CD4-positive, alpha-beta T cell treated with Interleukin-2 at 100 ng/mL for 4 hours (primary cell): Measurements from ENCODE around the gene ATXN1.
"Not testable (repeated sequence)": the region's sequence is repeated elsewhere in the genome, so short reads cannot be mapped to it uniquely, and the experiment has no call there.

Source experiments
- DNase-seq: peaks from one replicate; pipeline ENCODE4 v3.0.0-alpha.2; 2020; ENCODE audit warnings: low spot score

Gene ATXN1

DNA sequence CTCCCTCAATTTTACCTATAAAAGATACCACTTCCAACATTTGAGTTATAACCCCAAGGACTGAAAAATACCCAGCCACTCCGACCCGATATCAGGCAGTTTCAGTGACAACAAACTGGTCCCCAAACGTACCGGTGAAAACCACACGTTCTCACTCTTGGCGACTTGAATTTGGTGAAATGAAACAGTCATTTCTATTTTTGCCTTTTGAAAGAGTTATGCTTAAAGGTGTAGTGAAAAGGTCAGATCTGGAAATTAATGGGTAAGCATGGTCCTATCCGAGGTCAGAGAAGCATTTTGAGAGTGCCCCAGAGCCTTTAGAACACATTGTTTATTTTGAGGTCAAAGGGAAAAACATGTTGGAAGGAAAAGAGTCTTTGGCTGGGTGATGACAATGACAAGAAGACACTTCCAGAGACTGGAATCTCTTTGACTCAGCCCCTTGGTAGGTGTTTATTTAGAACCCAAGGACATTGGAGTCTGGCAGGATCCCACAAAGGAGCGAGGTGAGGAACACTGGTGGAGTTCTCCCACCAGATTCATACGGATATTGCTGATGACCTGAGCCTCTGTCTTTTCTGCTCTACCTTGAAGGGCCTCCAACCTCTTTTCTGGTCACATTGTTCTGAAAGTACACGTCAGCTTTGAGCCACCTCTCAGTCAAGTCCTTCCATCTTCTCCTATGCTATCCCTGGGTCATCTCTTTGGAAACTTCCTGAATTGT, 287.9 kb downstream of the ATXN1 start:
- no peak for DNase-seq

DNA sequence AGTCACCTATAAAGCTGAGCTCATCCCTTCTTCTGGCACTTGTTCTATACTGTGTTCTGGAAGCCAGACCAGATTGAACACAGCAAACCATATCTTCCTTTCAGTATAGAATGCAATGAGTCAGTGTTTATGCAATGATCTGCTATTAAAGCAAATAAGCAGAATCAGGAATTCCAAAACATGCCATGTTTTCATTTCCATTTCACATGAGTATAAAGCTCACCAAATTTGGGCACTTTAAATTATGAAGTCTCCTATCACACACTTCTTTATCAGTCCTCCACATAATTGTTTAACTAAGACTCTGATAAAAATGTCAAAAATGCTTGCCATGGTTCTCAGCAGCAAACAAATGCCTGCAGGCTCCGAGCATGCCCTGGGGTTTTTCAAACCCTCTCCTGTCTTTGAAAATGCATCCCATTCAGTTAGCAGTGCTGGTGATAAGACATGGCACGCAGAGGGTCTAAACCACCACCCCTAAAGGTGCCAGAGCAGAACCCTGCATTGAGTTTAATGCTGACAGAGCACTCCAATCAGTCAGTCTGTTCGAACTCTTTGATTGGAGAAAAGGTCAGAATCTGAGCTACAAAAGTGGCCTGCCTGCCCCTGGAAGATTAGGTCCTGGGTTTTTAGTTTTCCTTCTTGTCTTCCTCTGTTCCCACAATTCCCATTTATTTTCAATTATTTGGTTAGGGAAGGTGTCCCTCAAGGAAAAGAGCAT, 288.8 kb downstream of the ATXN1 start:
- no peak for DNase-seq

DNA sequence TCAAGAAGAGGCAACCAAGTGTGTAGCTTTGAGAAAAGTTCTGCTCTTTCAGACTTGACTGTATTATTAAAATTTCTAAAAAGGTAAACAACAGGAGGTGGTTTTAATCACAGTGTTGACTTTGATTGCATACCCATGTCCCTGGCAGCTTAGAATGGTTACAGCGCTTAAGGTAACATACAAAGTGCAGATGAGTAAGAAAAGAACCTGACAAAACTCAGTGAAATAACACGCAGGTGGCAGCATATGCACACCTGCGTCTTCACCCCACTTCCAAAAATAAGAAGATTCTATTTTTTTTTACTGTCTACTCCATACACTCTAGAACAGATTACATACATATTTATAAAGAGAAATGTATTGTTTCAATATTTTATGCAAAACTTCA, 289.4 kb downstream of the ATXN1 start:
- no peak for DNase-seq

DNA sequence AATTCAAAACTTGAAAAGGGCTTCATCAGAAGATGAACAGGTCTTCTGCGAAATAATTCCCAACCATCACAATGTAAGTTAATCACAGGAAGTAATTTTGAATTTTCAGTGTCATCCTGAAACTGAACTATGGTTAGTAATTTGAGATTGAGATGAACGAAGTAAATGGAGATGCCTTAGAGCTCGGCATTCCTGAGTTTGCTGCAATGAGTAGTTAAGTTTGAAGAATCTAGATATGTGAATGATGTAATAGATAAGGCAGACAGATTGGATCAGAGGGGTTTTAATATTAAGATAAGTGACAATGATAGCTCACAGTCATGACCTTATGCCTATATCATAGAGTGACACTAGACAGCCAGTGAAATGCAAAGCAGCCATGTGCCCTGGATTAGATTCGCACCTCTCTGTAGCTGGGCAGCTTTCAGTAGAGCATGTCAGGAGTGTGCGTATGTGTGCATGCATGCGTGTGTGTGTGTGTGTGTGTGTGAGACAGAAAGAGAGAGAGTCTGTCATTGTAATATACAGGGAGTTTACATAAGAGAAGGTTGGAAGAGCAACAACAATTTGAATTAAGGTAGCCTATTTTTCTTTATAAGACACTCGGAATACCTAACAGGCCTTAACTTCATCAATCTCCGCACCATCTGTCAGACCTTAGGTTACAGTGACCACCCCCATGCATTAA, 289.9 kb downstream of the ATXN1 start:
- DNase-seq, result no peak

DNA sequence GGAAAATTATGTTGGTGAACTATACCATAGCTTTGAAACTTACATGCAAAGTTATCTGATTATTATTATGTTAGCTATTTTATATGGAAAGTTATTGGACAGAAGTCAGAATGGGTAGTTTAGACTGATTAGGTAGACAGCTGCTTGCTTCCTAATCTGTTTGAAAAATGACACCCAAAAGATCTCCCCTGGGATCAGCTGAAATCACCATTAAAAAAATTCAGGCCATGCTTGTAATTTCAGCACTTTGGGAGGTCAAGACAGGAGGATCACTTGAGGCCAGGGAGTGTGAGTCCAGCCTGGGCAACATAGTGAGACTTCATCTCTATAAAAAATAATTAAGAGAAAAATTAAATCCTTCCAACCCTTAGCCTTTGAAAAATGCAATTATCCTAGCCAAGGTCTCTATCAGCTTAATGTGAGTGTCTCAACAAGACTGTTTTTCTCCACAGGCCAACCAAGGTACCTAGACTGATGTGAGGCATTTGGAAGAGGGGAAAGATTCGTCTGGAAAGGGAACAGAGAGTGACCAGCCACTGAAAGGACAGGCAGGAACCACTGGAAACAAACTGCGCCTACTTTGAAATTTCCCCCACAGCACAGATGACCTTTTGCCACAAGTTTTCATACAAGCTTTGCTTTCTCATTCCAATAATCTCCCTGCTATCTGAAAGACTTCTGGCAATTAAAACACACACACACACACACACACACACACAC, 290.6 kb downstream of the ATXN1 start:
- no peak for DNase-seq

DNA sequence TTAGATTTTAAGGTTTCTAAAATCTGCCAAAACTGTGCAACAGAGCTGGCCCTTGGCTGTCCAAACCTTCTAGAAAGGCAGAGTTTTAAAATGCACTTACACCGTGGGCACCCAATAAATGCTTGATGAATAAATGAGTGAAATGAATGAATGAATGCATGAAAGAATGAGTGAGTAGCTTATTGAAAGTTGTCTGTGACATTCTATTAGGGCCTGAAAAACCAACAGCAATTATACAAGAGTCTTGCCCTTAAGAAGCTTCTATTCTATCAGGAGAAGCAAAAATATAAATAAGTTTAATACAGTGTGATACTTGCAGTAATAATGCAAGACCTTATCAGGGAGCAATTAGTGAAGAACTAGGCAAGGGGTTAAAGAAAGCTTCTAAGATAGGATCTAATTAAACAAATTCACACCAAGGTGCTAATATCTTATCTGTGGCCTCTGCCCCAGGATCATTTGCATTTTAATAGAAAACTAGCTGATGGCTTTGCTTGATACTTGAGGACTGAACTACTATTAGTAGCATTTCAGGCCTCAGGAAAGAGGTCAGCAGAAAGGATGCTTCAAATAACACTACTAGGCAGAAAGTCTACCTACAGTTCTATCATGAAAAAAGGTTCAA, 292.2 kb downstream of the ATXN1 start:
- no peak for DNase-seq

DNA sequence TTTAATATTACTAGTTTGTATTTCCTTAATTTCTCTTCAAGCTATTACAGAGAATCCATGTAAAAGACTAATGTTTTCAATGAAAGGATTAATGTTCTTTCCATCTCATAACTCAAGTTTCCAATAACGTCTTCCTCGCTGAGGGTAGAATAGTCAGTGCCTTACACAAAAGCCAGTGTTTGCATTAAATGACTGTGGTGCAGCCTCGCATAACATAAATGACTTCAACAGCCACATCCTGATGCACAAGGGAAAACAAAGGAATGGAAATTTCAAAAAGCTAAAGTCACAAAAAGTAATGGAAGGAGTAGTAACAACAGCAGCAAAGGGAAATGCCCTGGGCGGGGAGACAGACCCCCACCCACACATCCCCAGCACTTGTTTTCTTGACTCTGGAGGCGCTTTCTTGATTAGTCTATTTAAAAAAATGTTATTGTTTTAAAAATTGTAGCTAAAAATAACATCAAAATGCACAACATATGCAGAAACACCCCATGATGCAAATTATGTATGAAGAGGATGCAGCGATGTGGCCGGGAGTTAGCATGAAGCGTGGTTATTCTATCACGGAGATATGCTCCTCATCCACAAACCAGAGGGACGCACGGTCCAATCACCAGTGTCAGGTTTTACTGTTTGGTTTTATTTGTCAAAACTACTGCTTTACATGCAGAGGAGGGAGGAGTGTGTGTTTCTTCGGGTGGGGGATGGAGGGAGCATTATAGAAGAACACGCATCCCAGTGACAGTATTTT, 294.3 kb downstream of the ATXN1 start:
- DNase-seq, result no peak

DNA sequence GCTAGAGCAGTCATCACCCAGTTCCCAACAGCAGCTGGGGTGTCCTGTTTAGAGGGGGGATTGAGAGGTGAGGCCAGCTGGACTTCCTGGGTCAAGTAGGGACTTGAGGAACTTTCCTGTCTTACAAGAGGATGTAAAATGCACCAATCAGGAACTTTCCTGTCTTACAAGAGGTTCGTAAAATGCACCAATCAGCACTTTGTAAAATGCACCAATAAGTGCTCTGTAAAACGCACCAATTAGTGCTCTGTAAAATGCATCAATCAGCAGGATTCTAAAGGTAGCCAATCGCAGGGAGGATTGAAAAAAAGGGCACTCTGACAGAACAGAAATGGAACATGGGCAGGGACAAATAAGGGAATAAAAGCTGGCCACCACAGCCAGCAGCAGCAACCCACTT, 297.2 kb downstream of the ATXN1 start:
- DNase-seq, result no peak

DNA sequence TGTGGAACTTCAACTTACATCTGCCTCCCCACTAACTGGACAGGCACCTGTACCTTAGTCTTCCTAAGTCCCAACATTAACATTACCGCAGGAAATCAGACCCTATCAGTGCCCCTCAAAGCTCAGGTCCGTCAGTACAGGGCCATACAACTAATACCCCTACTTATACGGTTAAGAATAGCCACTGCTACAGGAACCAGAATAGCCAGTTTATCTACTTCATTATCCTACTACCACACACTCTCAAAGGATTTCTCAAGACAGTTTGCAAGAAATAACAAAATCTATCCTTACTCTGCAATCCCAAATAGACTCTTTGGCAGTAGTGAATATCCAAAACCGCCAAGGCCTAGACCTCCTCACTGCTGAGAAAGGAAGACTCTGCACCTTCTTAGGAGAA, 298.0 kb downstream of the ATXN1 start:
- not testable (repeated sequence) for DNase-seq

DNA sequence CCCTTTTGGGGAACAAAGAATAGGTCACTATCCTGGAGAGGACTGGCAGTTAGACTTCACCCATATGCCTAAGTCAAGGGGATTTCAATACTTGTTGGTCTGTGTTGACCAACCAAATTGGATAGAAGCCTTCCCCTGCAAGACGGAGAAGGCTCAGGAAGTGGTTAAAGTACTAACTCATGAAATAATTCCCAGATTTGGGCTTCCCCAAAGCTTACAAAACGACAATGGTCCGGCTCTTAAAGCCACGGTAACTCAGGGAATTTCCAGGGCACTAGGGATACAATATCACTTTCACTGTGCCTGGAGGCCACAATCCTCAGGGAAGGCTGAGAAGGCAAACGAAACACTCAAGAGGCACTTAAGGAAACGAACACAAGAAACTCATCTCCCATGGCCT, 299.8 kb downstream of the ATXN1 start:
- DNase-seq, result no peak

DNA sequence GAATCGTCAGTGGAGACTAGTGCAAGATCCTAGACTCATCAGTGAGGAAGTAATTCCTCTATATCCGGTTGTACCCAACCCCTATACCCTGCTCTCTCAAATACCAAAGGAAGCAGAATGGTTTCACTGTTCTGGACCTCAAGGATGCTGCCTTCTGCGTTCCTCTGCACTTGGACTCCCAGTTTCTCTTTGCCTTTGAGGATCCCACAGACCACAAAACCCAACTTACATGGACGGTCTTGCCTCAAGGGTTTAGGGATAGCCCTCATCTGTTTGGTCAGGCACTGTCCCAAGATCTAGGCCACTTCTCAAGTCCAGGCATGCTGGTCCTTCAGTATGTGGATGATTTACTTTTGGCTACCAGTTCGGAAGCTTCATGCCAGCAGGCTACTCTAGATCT, 301.8 kb downstream of the ATXN1 start:
- not testable (repeated sequence) for DNase-seq

DNA sequence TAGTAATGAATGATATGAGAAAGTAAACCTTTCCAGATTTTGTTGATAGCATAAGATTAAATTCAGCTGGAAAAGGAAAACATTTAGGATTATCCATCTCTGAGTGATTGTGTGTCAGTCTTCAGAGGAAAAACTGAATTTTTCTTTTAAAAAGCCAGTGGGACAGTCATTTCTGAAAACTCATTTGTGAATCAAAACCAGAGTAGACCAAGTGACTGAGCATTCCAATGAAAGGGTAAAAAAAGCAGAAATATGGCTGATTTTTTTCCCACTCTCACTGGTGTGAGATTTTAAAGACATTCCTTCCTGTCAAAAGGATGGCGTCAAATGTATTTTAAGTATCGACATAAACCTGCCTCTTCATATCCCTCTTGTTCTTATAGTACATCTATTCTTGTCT, 308.9 kb downstream of the ATXN1 start:
- DNase-seq, result no peak

DNA sequence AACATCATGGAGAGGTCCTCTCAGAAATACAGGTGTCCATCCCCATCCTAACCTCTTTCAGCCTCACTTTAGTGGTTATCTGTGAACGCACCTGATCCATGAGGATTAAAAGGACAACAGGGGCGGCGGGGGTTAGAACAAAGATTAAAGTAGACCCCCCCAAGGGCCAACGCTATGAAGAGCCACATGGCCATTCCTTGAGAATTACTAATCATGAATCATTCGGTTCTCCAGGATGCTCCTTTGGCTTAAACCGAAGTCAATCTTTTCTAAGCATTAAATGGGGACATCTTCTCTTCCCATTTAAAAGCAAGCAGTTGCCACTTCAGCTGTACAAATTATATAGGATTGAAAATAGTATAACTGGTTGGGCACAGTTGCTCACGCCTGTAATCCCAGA, 310.4 kb downstream of the ATXN1 start:
- DNase-seq, result no peak

DNA sequence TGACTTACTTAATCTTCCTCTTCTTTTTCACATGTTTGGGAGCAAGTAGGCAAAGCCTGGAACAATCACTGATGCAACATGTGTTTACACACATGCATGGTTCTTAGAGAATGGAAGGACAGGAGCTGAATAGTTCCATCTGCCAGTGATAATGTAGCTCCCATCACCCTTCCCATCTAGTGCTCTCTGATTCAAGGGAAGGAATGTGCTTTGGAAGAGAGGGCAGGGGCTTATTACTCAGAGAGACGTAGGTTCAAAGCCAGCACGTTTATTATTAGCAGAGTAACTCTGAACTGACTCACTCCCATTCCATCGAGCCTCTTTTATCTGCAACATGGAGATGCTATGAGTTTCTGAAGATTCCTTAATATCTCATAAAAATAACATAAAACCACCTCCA, 311.0 kb downstream of the ATXN1 start:
- no peak for DNase-seq

DNA sequence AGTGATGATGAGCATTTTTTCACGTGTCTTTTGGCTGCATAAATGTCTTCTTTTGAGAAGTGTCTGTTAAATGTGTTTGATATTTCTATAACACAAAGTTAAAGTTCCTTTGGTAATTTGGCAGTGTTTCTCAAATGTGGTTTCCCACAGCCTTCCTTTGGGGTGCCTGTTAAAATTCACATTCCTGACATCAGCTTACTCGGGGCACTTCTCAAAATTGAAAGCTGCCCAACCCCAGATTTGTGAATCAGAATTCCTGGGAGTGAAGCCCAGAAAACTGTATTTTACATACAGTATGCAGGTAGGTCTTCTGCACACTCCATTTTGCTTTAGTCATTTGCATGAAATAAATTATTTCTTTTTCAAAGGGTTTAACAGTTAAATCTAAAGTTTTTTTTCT, 315.0 kb downstream of the ATXN1 start:
- DNase-seq, result peak; percentile 26

DNA sequence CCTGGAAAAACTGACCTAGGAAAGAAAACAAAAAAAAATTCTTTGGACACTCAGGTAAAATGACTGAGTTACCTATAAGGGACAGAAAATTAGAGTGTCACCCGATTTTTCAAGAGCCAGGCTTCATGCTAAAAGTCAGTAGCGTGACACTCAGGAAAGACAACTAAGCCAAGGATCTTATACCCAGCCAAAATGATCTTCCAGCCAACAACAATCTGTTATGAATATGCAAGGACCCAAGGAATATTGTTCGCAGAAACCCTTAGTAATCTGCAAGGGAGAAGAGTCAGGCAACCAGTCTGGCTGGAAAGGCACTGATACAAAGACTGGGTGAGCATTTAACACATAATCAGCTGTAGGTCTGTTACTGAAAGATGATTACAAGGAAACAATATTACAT, 319.2 kb downstream of the ATXN1 start:
- DNase-seq, result no peak

DNA sequence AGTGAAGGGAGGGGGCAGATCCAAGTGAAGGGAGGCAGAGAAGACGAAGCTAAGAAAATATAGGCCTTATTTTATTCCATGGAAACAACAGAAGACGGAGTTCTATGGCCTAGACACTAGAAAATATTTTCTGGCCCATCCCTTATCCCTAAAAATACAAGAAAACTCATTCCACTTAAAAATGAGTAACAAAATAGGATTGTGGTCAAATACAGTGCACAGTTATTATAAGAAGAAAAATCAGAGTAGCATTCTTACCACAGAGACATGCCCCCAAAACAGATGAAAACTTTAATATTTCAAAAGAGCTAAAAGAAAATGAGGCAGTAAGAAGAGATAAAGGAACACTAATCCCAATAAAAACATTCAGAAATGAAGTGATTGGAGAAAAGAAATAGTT, 320.0 kb downstream of the ATXN1 start:
- no peak for DNase-seq

DNA sequence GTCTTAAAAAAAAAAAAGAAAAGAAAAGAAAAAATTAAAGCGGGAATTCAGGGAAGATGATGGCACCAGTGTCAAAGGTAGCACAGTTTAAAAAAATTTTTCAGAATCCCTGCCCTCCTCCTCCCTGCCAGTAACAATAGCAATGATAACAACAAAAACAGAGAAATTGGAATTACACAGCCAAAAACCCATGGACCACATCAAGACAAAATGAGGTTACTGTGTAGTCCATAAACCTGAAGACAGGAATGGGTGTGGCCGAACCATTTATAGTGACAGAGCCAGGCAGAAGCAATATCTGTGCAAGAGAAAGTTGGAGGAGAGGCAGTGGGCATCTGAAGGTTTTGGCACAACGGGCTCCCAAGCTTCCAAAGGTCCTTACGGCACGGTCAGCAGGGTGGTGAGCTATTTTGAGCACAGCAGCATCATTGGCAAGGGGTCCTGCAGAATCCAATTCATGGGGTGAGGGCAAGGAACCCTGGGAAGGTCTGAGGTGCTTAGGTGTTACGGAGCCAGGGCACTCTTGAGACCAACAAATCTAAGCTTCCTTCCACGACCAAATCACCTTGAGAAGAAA, 320.5 kb downstream of the ATXN1 start:
- DNase-seq, result peak; percentile 43

DNA sequence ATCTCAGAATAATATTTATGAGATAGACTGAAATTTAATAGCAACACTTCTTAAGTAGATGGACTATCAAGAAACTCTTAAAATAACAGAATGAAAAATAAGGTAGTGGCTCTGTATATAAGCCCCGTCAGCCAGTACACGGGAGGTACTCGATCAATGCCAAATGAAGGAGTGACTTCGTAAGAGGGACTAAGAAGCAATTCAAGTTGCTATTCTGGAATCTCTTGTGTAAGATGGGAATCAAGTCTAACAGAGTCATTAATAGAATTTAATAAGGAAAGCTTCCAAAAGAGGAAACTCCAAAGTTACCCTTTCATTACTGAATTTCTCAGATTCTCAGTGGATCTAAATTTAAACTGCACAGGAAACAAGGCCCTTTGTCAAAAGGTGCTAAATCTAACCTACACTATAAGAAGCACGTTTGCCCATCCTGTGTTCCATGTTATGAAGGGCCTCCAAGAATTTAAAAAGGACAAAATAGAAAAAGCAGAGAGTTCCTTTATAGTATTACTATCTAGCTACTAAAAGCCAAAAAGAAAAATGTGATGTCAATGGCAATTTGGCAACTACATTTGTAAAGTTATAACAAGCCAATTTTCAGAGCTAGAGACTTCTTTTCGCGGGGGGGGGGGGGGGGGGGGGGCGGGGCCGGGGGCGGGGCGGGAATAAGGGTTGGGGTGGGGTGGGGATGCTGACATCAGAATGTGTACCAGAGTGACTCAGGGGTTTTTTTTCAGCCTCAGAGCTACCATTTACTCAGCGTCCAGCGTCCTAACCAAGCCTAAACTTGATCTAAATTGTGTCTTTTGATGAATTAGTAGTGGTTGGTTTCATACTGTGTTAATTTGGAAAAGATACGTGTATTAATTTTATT, 322.3 kb downstream of the ATXN1 start:
- DNase-seq, result peak; percentile 59

DNA sequence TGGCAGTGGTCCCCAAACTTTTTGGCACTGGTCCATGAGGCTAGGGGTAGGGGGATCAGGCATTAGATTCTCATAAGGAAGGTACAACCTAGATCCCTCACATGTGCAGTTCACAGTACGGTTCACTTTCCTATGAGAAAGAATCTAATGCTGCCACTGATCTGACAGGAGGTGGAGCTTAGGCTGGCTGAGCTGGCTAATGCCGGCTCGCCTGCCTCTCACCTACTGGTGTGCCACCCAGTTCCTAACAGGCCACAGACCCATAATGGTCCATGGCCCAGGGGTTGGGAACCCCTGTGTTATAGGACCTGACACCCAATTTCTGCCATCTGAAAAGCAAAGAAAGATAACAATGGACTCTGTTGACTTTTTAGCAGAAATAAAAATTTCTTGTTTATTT, 323.3 kb downstream of the ATXN1 start:
- DNase-seq, result peak; percentile 54
